ENCODE results near the gene SSTR5.

Gene SSTR5

DNA sequence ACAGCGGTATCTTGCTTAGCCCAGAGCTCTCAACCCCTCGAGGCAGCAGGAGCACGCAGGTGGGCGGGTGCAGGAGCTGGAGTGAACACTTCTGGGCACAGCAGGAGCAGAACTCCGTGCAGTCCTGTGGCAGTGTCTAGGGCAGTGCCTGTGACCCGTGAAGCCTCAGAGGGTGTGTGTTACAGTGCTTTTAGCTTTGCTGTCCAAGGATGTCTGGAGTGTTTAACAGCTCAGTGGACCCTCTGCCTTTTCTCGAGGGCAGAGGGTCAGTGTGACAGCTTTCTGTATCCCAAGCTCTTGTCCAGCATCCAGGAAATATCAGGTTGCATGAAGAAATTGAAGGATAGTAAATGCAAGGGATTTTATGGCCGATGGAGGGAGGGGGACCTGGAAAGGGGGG, 16.4 kb upstream of the SSTR5 start:
- no peak for DNase-seq

DNA sequence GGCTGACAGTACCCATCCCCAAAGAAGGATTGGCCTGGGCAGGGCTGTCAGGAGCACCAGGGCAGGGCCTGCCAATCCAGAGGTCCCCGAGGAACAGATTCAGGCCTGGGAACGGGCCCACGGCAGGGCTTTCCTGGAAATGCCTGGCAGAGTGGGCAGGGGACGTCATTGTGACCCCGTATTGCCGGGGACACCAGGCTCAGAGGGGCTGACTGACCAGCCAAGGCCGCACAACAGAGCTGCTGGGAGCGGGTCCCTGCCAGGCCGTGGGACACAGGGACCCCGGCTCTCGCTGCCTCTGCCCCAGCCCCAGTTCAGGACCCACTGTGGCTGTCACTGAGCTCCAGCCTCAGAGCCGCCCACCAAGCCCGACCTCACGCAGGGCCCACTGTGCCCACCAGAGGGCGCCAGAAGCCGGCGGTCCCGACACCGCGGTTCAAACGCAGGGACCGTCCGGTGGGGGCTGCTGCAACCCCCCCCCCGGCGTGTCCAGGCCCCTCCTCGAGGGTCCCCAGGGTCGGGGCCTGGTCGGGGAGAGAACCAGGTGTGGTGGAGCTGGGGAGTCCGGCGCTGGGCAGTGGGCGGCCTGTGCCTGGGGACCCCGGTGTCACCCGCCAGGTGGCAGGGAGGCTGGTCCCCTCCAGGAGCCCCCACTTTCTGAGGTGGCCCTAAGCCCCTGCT, 15.2 kb upstream of the SSTR5 start:
- peak; percentile 76 for DNase-seq

DNA sequence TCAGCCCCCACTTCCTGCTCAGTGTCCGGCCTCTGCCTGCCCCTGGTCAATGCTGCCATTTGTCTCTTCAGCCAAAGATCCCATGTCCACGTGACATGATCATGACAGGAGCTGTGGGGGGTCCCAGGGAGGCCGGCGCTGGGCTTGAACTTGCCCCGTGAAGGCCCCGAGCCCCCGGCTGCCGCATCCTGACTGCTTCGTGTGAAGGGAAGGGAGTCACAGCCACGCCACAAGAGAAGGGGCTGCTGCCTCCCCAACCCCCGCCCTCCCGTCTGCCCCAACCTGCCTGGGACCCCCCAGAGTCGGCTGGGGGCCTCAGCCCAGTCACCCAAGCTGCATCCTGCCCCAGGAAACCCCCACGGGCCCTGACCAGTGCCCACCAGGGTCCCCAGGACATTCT, 14.3 kb upstream of the SSTR5 start:
- no peak for DNase-seq

GRCh38 chr16:1059310-1059709, 13.2 kb upstream of the SSTR5 start:
- no peak for DNase-seq

DNA sequence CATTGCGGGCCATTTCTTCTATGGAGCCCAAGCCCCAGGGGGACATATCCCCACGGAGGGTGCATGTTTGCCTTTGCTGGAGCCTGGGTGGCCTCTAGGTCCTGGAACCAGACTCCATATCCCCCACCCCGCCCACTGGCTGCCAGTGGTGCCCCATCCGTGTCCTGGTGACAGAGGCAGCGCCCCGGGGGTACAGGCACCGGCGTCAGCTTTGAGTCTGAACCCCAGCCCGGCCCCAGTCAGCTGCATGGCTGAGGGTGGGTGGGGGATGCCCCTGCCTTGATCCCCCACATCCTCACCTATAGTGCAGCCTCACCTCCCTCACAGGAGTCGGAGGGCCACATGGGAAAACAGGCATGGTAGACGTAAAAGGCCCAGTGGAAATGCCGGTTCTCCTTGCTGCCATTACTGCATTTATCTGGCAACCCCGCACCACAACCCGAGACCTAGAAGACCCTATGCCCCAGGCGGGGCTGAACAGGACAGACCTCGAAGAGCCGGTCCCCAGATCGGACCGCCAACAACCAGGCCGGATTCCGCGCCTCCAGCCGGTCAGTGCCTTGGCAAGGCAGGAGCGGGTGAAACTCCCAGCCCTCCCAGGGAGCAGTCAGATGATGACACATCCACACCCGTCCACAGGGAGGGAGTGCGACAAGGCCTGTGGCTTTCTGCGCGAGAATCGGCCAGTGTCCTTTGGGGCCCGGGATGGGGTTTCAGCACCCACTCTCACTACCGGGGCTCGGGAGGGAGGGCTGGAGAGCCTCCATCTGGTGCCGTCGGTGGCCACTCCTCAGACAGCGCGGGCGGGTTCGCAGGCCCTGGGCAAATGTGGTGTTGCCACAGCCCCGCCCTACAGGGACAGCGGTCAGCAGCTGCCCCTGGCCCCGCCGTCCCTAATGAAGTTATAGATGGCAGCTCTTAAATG, 11.9 kb upstream of the SSTR5 start:
- DNase-seq: no peak

GRCh38 chr16:1061769-1062505, 10.6 kb upstream of the SSTR5 start:
- no peak for DNase-seq

GRCh38 chr16:1062895-1063294, 9.7 kb upstream of the SSTR5 start:
- no peak for DNase-seq

DNA sequence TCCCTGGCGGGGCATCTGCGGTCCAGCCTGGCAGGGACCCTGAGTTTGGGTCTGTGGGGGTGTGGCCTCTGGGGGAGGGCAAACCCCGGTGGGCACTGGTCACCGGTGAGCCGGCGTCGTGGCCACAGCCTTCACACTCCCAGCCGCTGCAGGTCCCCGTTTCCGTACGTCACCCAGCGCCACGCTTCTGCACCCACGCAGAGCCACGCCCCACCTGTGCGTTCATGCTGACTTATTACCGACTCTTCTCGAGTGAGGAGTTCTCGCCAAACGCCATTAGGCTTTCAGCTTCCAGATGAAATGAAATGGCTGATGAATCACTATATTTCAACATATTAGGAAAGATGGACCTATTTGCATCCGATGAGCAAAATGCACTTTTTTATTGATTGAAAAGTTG, 8.8 kb upstream of the SSTR5 start:
- no peak for DNase-seq

GRCh38 chr16:1065469-1066128, 6.9 kb upstream of the SSTR5 start:
- DNase-seq: no peak

- no peak for DNase-seq
Observed at GRCh38 chr16:1066584-1067172, 5.9 kb upstream of the SSTR5 start.

GRCh38 chr16:1067629-1068028, 4.9 kb upstream of the SSTR5 start:
- no peak for DNase-seq

GRCh38 chr16:1068451-1068850, 4.1 kb upstream of the SSTR5 start:
- DNase-seq: no peak

DNA sequence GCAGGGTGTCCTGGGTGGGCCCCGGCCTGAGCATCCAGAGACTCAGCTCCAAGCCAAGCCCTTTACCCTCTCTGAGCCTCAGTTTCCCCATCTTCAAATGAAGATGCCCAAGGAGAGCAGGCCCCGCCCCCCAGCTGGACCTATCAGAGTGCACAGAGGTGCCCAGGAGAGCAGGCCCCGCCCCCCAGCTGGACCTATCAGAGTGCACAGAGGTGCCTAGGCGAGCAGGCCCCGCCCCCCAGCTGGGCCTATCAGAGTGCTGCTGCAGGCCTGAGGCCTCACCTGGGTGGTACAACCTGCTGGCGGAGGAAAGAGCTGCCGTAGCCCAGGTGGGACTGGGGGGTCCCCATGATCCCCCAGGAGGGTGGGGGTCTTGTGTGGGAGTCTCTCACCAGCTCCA, 3.4 kb upstream of the SSTR5 start:
- DNase-seq: no peak

DNA sequence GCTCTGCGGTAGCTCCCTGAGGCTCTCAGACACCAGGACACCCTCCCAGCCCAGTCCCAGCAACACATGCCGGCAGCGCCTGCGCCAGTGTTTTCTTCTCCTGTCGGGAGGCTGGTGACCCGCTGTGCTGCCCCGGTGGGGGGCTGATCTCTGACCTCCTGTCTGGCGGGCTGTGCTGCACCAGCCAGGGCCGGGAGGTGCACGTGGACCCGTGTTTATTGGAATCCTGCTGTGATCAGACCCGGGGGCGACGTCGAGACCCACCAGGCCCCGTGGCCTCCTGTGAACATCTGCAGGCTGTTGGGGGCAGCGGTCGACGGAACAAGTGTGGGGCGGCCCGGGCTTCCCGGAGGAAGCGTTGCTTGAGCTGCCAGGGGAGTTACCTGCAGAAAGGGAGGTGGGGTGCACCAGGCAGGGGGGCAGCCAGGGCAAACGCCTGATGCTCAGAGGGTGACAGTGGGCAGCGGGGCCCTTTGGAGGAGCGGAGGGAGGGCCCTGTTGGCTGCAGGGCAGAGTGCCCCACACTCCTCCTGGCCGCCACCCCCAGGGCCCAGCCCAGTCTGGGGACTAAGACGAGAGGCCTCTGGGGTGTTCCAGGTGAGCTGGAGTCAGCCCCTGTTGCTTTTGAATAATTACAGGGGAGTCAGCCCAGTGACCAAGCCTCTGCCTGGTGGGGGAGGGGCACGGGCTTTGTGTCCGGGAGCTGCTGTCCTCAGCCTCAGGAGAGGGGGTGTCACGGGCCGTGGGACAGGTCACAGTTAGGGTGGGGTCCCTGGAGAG, 2.3 kb upstream of the SSTR5 start:
- peak; percentile 58 for DNase-seq

GRCh38 chr16:1070864-1071408, 1.6 kb upstream of the SSTR5 start:
- DNase-seq: no peak

DNA sequence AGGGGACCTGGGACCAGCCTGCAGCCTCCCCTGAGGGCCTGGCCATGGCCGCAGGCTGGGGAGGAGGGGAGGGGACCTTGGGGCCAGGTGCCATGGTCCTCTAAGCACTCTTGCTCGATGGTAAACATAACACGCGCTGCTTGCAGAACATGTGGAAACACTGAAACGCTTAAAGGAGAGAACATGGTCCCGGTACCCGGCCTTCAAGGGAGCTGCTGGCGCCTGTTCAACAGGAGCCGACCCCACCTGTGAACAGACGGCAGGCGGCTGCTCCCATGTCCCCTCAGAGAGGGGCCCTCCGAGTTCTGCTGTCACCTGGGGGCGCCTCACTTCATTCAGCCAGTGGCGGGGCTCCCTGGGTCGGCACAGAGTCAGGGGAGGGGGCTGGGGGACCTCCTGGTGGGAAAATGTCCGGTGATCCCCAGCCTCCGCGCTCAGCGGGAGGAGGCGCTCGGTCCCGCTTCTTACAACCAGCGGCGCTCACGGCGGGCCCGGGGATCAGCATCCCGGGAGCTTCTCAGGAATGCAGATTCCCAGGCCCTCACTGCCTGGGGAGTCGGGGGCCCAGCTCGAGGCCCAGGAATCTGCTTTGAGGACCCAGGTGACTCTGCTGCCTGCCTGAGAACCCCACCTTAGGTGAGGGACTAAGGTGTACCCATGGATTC, 854 bp upstream of the SSTR5 start:
- no peak for DNase-seq

GRCh38 chr16:1073262-1073558, 663 bp downstream of the SSTR5 start:
- no peak for DNase-seq

DNA sequence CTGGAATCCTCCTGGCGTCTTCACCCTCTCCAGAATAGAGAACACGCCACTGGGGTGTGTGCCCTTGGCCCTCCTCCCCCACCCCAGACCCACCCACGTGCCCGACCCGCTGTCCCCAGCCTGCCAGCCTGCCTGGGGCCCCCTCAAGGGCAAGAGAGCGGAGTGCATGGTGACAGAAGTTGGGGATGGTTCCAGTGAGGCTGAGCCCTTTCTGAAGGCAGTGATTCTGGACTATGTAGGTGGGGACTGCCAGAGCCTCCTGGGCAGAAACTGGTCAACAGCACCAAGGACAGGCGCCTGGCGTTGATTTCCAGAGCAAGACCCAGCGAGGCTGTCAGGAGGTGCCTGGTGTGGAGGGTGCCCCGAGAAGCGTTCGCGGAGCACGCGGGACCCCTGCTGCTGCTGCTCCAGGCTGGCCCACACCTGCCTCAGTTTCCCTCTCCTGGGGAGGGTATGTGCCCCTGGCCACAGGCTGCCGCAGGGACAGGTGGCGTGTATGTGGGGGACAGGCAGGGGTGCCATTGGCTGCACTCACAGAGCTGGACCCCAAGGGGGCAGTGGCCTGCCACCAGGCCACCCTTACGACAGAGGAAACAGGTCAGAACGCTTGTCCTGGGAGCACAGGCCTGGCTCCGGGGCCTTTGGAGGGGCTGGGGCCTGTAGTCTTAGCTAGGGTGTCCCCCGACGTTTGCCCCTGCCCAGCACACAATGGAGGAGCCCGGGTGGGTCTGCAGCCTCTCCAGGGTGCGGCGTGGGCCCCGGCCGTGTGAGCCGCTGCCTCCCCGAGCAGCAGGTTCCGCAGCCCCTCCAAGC, 1.2 kb downstream of the SSTR5 start:
- peak; percentile 28 for DNase-seq

GRCh38 chr16:1074379-1074649, 1.8 kb downstream of the SSTR5 start:
- no peak for DNase-seq

- no peak for DNase-seq
Observed at GRCh38 chr16:1075546-1075945, 3.0 kb downstream of the SSTR5 start.

Data from retina (tissue), 1 donor.